SU-DHL-6 (cell line): ENCODE measurements around the gene STX12.

ENCODE experiments used
- H2AFZ ChIP-seq: fragments of 200-600 bp; sonication (generic); 2 replicates; pipeline ENCODE4 v1.6.1; 2014; ENCODE audit warnings: low read depth, mild to moderate bottlenecking, moderate library complexity, mixed read lengths, antibody characterized with exemption, low read length; ENCODE audit not compliant: severe bottlenecking
- H3F3A ChIP-seq: fragments of 200-600 bp; shearing (Covaris generic); 2 replicates; pipeline ENCODE4 v1.6.0; 2016; ENCODE audit warnings: antibody characterized with exemption, mild to moderate bottlenecking; ENCODE audit not compliant: insufficient read depth
- H3K27ac ChIP-seq: fragments of 200-600 bp; sonication (generic); 2 replicates; pipeline ENCODE4 v1.5.1; 2016; ENCODE audit warnings: low read depth, mild to moderate bottlenecking, low read length, moderate library complexity, mixed read lengths
- H3K27me3 ChIP-seq: fragments of 200-600 bp; sonication (generic), shearing (Covaris generic); 2 replicates; pipeline ENCODE4 v1.6.0; 2014; ENCODE audit warnings: mild to moderate bottlenecking, low read length
- H3K36me3 ChIP-seq: fragments of 200-600 bp; sonication (generic); 2 replicates; pipeline ENCODE4 v1.6.1; 2014; ENCODE audit warnings: mild to moderate bottlenecking, low read length, mixed read lengths
- H3K4me2 ChIP-seq: fragments of 300-600, 200-600 bp; shearing (Covaris generic), sonication (generic); 2 replicates; pipeline ENCODE4 v1.6.0; 2014; ENCODE audit warnings: low read length, low read depth, mild to moderate bottlenecking; ENCODE audit not compliant: poor library complexity, severe bottlenecking
- H3K4me3 ChIP-seq: fragments of 200-600 bp; sonication (generic); 2 replicates; pipeline ENCODE4 v1.5.1; 2014; ENCODE audit warnings: antibody characterized with exemption, low read length, mild to moderate bottlenecking, mixed read lengths; ENCODE audit not compliant: insufficient read depth, poor library complexity, severe bottlenecking
- H3K79me2 ChIP-seq: fragments of 200-600 bp; sonication (generic); 2 replicates; pipeline ENCODE4 v1.6.1; 2014; ENCODE audit warnings: mild to moderate bottlenecking, low read length, moderate library complexity; ENCODE audit not compliant: insufficient read depth
- H3K9ac ChIP-seq: fragments of 200-600 bp; sonication (generic); 2 replicates; pipeline ENCODE4 v1.7.0; 2014; ENCODE audit warnings: mild to moderate bottlenecking, low read length
- H3K9me2 ChIP-seq: fragments of 200-600 bp; sonication (generic); replicated peaks from 2 replicates; pipeline ENCODE4 v1.6.1; 2014; ENCODE audit warnings: low read length; ENCODE audit not compliant: insufficient read depth
- H3K9me3 ChIP-seq: fragments of 200-600 bp; sonication (generic); 2 replicates; pipeline ENCODE4 v1.6.1; 2014; ENCODE audit warnings: low read length, mixed read lengths; ENCODE audit not compliant: insufficient read depth
- H4K20me1 ChIP-seq: fragments of 200-600 bp; sonication (generic); 2 replicates; pipeline ENCODE4 v1.6.1; 2014; ENCODE audit warnings: low read depth, mild to moderate bottlenecking, antibody characterized with exemption, low read length, moderate library complexity, mixed read lengths
- EZH2phosphoT487 ChIP-seq: fragments of 200-600 bp; sonication (generic), shearing (Covaris generic); conservative IDR thresholded peaks from 2 replicates; pipeline ENCODE4 v1.6.1; 2018; ENCODE audit warnings: mild to moderate bottlenecking, antibody characterized with exemption, low read length, moderate library complexity, mixed read lengths
- TF ChIP-seq, protein P1 (sequence below): fragments of 200-600 bp; sonication (generic); IDR thresholded peaks from one replicate; pipeline ENCODE4 v1.5.1; 2017; ENCODE audit warnings: antibody characterized with exemption, mild to moderate bottlenecking, low read length, moderate library complexity; ENCODE audit not compliant: insufficient read depth, poor library complexity, severe bottlenecking

The STX12 gene

DNA sequence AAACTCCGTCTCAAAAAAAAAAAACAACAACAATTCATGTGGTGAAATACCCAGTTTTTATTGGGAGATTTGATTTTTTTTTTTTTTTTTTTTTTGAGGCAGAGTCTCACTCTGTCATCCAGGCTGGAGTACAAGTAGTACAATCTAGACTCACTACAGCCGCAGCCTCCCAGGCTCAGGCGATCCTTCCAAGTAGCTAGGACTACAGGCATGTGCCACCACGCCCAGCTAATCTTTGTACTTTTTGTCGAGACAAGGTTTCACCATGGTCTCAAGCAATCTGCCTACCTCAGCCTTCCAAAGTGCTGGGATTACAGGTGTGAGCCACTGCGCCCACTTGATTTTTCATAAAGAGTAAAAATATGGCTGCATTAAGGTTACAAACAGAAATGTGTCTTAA, 31.9 kb upstream of the STX12 start:
- Histone ChIP-seq H3K79me2 (no peaks in the 10 kb centered on the region), H3K9me3 (no peaks in the 10 kb centered on the region), H3K36me3 (no peaks in the 10 kb centered on the region; the same call in 1 of the 2 replicates), H3K4me3 (no peak overlapping the region), H4K20me1 (no peaks in the 10 kb centered on the region), H3K9me2 (no peaks in the 10 kb centered on the region), H3K9ac (no peak overlapping the region), H3K4me2 (no peak overlapping the region), H2AFZ (no peak overlapping the region), H3K27me3 (no peaks in the 10 kb centered on the region), H3K27ac (no peak overlapping the region), H3F3A (no peaks in the 10 kb centered on the region)
- TF ChIP-seq, protein P1, sequence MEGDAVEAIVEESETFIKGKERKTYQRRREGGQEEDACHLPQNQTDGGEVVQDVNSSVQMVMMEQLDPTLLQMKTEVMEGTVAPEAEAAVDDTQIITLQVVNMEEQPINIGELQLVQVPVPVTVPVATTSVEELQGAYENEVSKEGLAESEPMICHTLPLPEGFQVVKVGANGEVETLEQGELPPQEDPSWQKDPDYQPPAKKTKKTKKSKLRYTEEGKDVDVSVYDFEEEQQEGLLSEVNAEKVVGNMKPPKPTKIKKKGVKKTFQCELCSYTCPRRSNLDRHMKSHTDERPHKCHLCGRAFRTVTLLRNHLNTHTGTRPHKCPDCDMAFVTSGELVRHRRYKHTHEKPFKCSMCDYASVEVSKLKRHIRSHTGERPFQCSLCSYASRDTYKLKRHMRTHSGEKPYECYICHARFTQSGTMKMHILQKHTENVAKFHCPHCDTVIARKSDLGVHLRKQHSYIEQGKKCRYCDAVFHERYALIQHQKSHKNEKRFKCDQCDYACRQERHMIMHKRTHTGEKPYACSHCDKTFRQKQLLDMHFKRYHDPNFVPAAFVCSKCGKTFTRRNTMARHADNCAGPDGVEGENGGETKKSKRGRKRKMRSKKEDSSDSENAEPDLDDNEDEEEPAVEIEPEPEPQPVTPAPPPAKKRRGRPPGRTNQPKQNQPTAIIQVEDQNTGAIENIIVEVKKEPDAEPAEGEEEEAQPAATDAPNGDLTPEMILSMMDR = no peak
- no peak for TF ChIP-seq EZH2phosphoT487

DNA sequence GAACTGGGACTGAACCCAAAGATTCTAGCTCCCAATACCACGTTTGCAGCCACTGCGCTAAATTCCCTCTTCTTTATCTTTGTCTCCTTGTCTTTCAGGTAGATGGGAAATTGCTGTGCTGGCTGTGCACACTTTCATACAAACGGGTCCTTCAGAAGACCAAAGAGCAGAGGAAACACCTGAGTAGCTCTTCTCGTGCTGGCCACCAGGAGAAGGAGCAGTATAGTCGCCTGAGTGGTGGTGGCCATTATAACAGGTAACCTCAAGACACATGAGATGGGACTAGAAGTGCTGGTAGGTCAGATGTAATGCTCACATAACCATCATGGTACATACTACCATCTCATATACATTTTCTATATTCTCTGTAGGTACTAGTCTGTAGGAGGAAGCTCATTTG, 28.5 kb upstream of the STX12 start:
- no peak for TF ChIP-seq EZH2phosphoT487
- TF ChIP-seq, protein P1 = no peak

DNA sequence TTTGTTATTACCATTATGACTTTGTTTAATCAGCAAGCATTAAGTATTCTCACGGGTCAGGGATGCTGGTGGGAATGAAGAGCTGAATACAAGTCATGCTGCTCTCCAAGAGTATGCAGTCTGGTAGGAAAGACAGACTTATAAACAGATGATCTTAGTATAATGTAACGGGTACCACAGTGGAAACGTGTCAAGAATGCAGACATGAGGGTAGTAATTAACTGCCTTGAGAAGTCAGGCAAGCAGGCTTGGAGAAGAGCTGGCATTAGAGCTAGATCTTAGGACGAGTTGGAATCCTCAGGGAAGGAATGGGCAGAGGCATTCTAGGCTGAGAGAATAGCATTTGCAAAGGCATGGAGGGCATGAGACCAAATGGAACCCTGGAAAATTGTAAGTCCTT, 27.6 kb upstream of the STX12 start:
- no peaks in the 10 kb centered on the region for H3K79me2 ChIP-seq
- no peaks in the 10 kb centered on the region for H4K20me1 ChIP-seq
- H3K27ac ChIP-seq = no peak overlapping the region
- no peak overlapping the region for H3K9ac ChIP-seq
- no peaks in the 10 kb centered on the region for H3K9me2 ChIP-seq
- no peaks in the 10 kb centered on the region for H3F3A ChIP-seq
- no peak for TF ChIP-seq EZH2phosphoT487
- TF ChIP-seq, protein P1 = no peak
- H3K27me3 ChIP-seq = no peaks in the 10 kb centered on the region
- H3K4me2 ChIP-seq = no peak overlapping the region
- no peaks in the 10 kb centered on the region for H3K9me3 ChIP-seq
- no peak overlapping the region for H2AFZ ChIP-seq
- peaks cover 6% of the 10 kb centered on the region; the same call in 1 of the 2 replicates for H3K36me3 ChIP-seq
- no peak overlapping the region for H3K4me3 ChIP-seq

More for the DNA sequence above, 28.5 kb upstream of the STX12 start:
- Histone ChIP-seq H3K9ac (no peak overlapping the region), H4K20me1 (no peaks in the 10 kb centered on the region), H3K27ac (no peak overlapping the region), H3K4me2 (no peak overlapping the region), H3K27me3 (no peaks in the 10 kb centered on the region), H3K36me3 (peaks cover 6% of the 10 kb centered on the region; the same call in 1 of the 2 replicates), H2AFZ (no peak overlapping the region), H3K79me2 (no peaks in the 10 kb centered on the region), H3K9me2 (no peaks in the 10 kb centered on the region), H3K9me3 (no peaks in the 10 kb centered on the region), H3F3A (no peaks in the 10 kb centered on the region), H3K4me3 (no peak overlapping the region)
